HepG2 (cell line): Measurements from ENCODE around the gene TPGS1. TPM values are rescaled to one million over a fixed set of nuclear protein-coding genes. Genes with fewer than 3 reads are reported as not detected.

Experiments
- ARNT2 ChIP-seq: sonication (generic); formaldehyde crosslinking; IDR thresholded peaks from 2 replicates; pipeline ENCODE4 v1.8.0; 2022; ENCODE audit warnings: mild to moderate bottlenecking, low read depth, missing genetic modification reagents, moderate library complexity
- CEBPG ChIP-seq: IDR thresholded peaks from 2 replicates; pipeline ENCODE4 v1.6.1; 2016
- DMTF1 ChIP-seq: sonication (generic); formaldehyde crosslinking; IDR thresholded peaks from 2 replicates; pipeline ENCODE4 v1.4.0; 2020; ENCODE audit warnings: mild to moderate bottlenecking, missing genetic modification reagents
- DRAP1 ChIP-seq: IDR thresholded peaks from 2 replicates; pipeline ENCODE4 v1.6.1; 2016; ENCODE audit warnings: missing genetic modification reagents, missing compliant biosample characterization
- E2F2 ChIP-seq: sonication (generic); formaldehyde crosslinking; IDR thresholded peaks from 2 replicates; pipeline ENCODE4 v1.4.0; 2020; ENCODE audit warnings: missing genetic modification reagents, borderline replicate concordance
- E2F5 ChIP-seq: sonication (generic); formaldehyde crosslinking; conservative IDR thresholded peaks from 2 replicates; pipeline ENCODE4 v1.4.0; 2020; ENCODE audit warnings: missing genetic modification reagents
- GABPB1 ChIP-seq: IDR thresholded peaks from 2 replicates; pipeline ENCODE4 v1.6.1; 2016; ENCODE audit warnings: mild to moderate bottlenecking, missing genetic modification reagents, moderate library complexity, missing compliant biosample characterization
- HOXA5 ChIP-seq: sonication (generic); formaldehyde crosslinking; IDR thresholded peaks from 2 replicates; pipeline ENCODE4 v1.4.0; 2020; ENCODE audit warnings: missing genetic modification reagents
- MNT ChIP-seq: fragments of 450-650 bp; IDR thresholded peaks from 2 replicates; pipeline ENCODE4 v1.6.1; 2016
- NFIB ChIP-seq: sonication (generic); formaldehyde crosslinking; IDR thresholded peaks from 2 replicates; pipeline ENCODE4 v1.9.0; 2021; ENCODE audit warnings: missing genetic modification reagents, mild to moderate bottlenecking, borderline replicate concordance
- NONO ChIP-seq, 2 experiments: fragments of 450-650 bp in 1 of 2; sonication (generic) in 1 of 2; formaldehyde crosslinking in 1 of 2; IDR thresholded peaks in 1 of 2; conservative IDR thresholded peaks in 1 of 2; 2 replicates each; pipeline versions ENCODE4 v1.6.1 to v1.8.0; 2017 to 2022; ENCODE audit warnings: mild to moderate bottlenecking in 1 of 2, missing genetic modification reagents in 1 of 2, moderate library complexity in 1 of 2
- NR2F2 ChIP-seq: IDR thresholded peaks from 2 replicates; pipeline ENCODE4 v1.6.1; 2012; ENCODE audit warnings: low read depth, inconsistent platforms, borderline replicate concordance
- PAWR ChIP-seq: sonication (generic); formaldehyde crosslinking; IDR thresholded peaks from 2 replicates; pipeline ENCODE4 v1.4.0; 2020; ENCODE audit warnings: missing genetic modification reagents, mild to moderate bottlenecking, borderline replicate concordance
- PLSCR1 ChIP-seq: sonication (generic); formaldehyde crosslinking; IDR thresholded peaks from 2 replicates; pipeline ENCODE4 v1.5.0; 2020; ENCODE audit warnings: missing genetic modification reagents, mild to moderate bottlenecking, borderline replicate concordance
- RARA ChIP-seq: IDR thresholded peaks from 2 replicates; pipeline ENCODE4 v1.6.1; 2016; ENCODE audit warnings: missing genetic modification reagents, missing compliant biosample characterization
- RXRA ChIP-seq: sonication (generic); formaldehyde crosslinking; IDR thresholded peaks from 2 replicates; pipeline ENCODE4 v1.5.1; 2020; ENCODE audit warnings: missing genetic modification reagents
- SMYD3 ChIP-seq: sonication (generic); formaldehyde crosslinking; IDR thresholded peaks from 2 replicates; pipeline ENCODE4 v1.8.1; 2023; ENCODE audit warnings: mild to moderate bottlenecking, missing genetic modification reagents
- ZBTB20 ChIP-seq: sonication (generic); formaldehyde crosslinking; IDR thresholded peaks from 2 replicates; pipeline ENCODE4 v1.8.1; 2023; ENCODE audit warnings: missing genetic modification reagents, low read depth, mild to moderate bottlenecking, borderline replicate concordance
- ZNF572 ChIP-seq: sonication (generic); formaldehyde crosslinking; IDR thresholded peaks from 2 replicates; pipeline ENCODE4 v1.5.1; 2020; ENCODE audit warnings: mild to moderate bottlenecking, missing genetic modification reagents
- ZNF615 ChIP-seq: sonication (generic); formaldehyde crosslinking; IDR thresholded peaks from 2 replicates; pipeline ENCODE4 v1.5.0; 2020; ENCODE audit warnings: mild to moderate bottlenecking, missing genetic modification reagents, borderline replicate concordance
- ZSCAN25 ChIP-seq: sonication (generic); formaldehyde crosslinking; IDR thresholded peaks from 2 replicates; pipeline ENCODE4 v1.8.0; 2022; ENCODE audit warnings: mild to moderate bottlenecking, missing genetic modification reagents
- polyA plus RNA-seq, 8 experiments: library from polyadenylated mRNA; depleted of rRNA in 3 of 8; stranded (reverse) in 7 of 8; unstranded in 1 of 8; fragments of >200 nt; fragmentation: Illumina TruSeq in 4 of 8; extraction: Trizol in 4 of 8; gene quantifications; 2 replicates each; pipeline versions ENCODE4 v1.2.1 to v1.2.3, GENCODE V29; 2011 to 2016; ENCODE audit warnings: low read depth in 4 of 8, missing spikeins in 1 of 8, mixed read lengths in 1 of 8; ENCODE audit not compliant: insufficient read depth in 1 of 8
- total RNA-seq, 5 experiments: library from RNA; depleted of rRNA; stranded (reverse); fragments of >200 nt; fragmentation: Illumina TruSeq; extraction: Trizol; gene quantifications; 2 replicates each; pipeline ENCODE4 v1.2.3, GENCODE V29; 2016; ENCODE audit warnings: low read depth in 1 of 5

Gene TPGS1
- total and polyA plus RNA-seq, 2 of the 13 experiments (the other 11 are each of a cell fraction or from before 2014, with no cell fraction given), result 1.1 to 6.2 TPM

GRCh38 chr19:506404-507285, 652 bp upstream of the TPGS1 start (continued):
- TF ChIP-seq NFIB (CRISPR knock-in tag) (no peak), NR2F2 (0 out of 2 replicates have a peak, but pooled peaks have one; percentile 21), E2F5 (CRISPR knock-in tag) (0 out of 2 replicates have a peak, but pooled peaks have one; percentile 28), RARA (CRISPR knock-in tag) (peak; percentile 44), E2F2 (CRISPR knock-in tag) (no peak; the same call in 1 of the 2 replicates), ZNF572 (CRISPR knock-in tag) (peak; percentile 44; the same call in 1 of the 2 replicates), CEBPG (CRISPR knock-in tag) (no peak), ARNT2 (CRISPR knock-in tag) (peak; percentile 25; the same call in 1 of the 2 replicates), MNT (no peak), PLSCR1 (CRISPR knock-in tag) (no peak), HOXA5 (CRISPR knock-in tag) (peak; percentile 36; the same call in 1 of the 2 replicates), ZSCAN25 (no peak), SMYD3 (CRISPR knock-in tag) (no peak), GABPB1 (CRISPR knock-in tag) (no peak; the same call in 1 of the 2 replicates), RXRA (CRISPR knock-in tag) (peak; percentile 58; the same call in 1 of the 2 replicates), ZBTB20 (CRISPR knock-in tag) (peak; percentile 33; the same call in 1 of the 2 replicates), NONO (IDR thresholded peaks at IDR 0.05) (no peak), NONO (CRISPR knock-in tag; conservative IDR thresholded peaks at IDR 0.05) (peak; percentile 67; the same call in 1 of the 2 replicates), DMTF1 (CRISPR knock-in tag) (no peak), DRAP1 (peak; percentile 15; the same call in 1 of the 2 replicates), ZNF615 (CRISPR knock-in tag) (no peak), PAWR (CRISPR knock-in tag) (no peak)
